Measurements from ENCODE around the gene DPH3.

DNA sequence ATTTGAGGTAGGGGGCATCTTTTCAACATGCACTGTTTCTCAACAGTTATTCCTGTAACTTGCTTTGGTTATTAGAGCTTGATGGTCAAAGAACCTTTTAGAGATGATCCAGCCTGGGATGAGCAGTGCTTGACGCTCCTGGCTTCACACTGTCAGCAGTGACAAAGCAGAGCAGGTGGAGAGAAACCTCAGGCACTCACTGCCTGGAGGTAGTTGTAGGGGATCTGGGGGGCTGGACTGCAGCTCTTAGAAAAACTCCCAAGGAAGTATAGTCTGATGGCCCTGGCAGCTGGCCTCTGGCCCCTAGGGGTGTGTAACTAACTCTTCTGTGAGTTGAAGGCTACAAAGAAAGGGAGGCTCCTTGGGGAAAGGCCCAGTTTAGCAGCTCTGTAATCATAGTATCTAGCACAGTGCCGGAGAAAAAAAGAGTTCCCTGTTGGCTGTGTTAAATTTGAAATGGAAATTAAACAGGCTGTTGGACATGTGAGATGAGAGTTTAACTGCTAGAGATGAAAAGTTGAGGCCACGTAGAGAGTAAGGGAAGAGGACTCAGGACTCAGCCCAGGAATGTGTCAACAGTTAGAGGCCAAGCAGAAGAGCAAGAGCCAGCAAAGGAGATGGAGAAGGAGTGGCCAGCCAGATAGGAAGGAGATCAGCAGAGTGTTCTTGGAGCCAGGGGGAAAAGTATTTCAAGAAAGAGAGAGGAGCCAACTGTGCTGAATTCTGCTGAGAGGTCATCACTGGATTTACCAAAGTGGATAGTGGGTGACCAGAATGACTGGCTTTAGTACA, 14.5 kb upstream of the DPH3 start:
- TF ChIP-seq, protein P1, sequence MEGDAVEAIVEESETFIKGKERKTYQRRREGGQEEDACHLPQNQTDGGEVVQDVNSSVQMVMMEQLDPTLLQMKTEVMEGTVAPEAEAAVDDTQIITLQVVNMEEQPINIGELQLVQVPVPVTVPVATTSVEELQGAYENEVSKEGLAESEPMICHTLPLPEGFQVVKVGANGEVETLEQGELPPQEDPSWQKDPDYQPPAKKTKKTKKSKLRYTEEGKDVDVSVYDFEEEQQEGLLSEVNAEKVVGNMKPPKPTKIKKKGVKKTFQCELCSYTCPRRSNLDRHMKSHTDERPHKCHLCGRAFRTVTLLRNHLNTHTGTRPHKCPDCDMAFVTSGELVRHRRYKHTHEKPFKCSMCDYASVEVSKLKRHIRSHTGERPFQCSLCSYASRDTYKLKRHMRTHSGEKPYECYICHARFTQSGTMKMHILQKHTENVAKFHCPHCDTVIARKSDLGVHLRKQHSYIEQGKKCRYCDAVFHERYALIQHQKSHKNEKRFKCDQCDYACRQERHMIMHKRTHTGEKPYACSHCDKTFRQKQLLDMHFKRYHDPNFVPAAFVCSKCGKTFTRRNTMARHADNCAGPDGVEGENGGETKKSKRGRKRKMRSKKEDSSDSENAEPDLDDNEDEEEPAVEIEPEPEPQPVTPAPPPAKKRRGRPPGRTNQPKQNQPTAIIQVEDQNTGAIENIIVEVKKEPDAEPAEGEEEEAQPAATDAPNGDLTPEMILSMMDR (conservative IDR thresholded peaks at IDR 0.05; ENCODE audit: low read length) = no peak
- no peak for TF ChIP-seq EZH2phosphoT487 (IDR thresholded peaks at IDR 0.05; ENCODE audit: borderline replicate concordance, low read depth, low read length)

All from OCI-LY7 (cell line).